ENCODE results near the gene FTCD.
"Not testable (repeated sequence)": the region's sequence is repeated elsewhere in the genome, so short reads cannot be mapped to it uniquely, and the experiment has no call there.

FTCD gene, protein sequence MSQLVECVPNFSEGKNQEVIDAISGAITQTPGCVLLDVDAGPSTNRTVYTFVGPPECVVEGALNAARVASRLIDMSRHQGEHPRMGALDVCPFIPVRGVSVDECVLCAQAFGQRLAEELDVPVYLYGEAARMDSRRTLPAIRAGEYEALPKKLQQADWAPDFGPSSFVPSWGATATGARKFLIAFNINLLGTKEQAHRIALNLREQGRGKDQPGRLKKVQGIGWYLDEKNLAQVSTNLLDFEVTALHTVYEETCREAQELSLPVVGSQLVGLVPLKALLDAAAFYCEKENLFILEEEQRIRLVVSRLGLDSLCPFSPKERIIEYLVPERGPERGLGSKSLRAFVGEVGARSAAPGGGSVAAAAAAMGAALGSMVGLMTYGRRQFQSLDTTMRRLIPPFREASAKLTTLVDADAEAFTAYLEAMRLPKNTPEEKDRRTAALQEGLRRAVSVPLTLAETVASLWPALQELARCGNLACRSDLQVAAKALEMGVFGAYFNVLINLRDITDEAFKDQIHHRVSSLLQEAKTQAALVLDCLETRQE
- total RNA-seq = 0 to 1.4 (median 0.38) reads per million in 9 experiments

DNA sequence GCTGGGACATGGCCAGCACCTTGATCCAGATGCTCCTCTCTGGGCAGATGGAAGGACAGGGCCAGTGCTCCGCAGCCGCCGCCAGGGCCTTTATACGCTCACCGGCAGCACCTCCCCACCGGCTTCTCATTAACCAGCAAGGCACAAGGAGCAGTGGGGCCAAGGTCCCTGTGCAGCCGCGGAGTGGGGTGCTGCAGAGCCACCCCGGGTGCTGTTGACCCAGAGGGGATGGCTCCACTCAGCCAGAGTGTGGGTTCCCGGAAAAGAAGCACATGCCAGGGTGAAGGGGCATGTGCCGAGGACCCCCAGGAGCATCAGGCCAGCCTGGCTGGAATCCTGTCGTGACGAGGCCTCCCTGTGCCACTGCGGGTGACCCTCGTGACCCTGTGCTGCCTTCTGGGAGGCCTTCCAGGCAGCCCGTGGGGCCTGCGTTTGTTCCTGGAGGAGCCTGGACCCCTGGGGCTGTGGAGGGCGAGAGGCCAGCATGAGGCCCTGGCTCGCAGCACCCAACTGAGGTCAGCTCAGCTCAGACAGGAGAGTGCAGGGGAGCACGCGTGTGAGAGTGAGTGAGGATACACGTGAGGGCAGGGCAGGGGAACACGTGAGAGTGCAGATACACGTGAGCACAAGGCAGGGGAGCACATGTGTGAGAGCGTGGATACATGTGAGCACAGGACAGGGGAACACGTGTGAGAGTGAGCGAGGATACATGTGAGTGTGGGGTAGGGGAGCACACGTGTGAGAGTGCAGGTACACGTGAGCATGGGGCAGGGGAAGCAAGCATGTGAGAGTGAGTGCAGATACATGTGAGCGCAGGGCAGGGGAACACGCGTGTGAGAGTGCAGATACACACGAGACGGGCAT is at the start of gene FTCD:
Gene FTCD (minus strand): TSS at position 66 of the 864 bp plus-strand sequence. CDS start 56 bp downstream, at position 10.
- ATAC-seq (replicated peaks) (no peak), DNase-seq (no peak)
- Mint-ChIP-seq H3K9me3 (no peaks in the 10 kb centered on the region), H3K36me3 (ENCODE audit: insufficient read depth) (no peaks in the 10 kb centered on the region), H3K4me3 (no peak within 1 kb of the TSS), H3K27ac (no peak within 1 kb of the TSS), H3K4me1 (ENCODE audit: low read depth in 2 of 2) (peaks cover 0 to 1% of the 10 kb centered on the region in 2 donors), H3K27me3 (no peaks in the 10 kb centered on the region)

DNA sequence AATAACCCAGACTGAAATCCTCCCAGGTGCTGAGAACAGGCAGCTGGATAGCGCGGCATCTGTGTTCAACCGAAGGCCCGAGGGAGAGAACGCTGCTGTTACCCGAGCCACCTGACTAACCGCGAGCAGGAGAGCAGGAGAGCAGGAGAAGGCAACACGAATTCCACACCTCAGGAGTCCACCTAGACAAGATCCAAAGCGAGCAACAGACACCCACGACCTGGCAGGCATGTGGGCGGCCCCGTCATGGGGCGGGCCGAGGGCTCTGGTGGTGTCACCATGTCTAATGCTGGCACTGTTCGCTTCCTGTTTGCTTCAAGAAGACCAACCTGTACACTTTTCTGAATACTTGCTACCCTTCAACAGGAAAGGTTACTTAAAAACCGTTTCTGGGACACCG is 49.8 kb upstream of the FTCD start:
- ATAC-seq (replicated peaks) (no peak), DNase-seq (no peak)
- Mint-ChIP-seq H3K27ac (no peak overlapping the region), H3K36me3 (ENCODE audit: insufficient read depth) (peaks cover 19% of the 10 kb centered on the region), H3K9me3 (no peaks in the 10 kb centered on the region), H3K27me3 (no peaks in the 10 kb centered on the region), H3K4me1 (ENCODE audit: low read depth in 2 of 2) (no peaks in the 10 kb centered on the region), H3K4me3 (no peak overlapping the region)

DNA sequence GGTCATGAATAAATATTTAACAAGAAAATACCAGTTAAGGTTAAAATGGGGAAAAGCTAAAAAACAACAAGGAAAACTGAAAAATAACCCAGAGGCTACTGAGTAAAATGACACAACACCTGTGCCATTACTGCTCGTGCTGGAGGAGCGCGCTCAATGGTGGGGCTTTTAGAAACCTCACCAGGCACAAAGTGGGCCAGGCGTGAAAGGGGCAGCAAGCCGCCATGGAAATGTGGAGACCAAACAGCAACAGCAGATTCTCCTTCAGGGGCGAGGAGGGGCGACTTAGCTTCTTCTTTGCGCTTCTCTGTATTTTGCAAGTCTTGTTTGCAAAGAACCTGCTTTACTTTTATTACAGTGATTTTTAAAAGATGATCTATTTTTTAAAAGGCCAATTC is 47.8 kb upstream of the FTCD start:
- Mint-ChIP-seq H3K36me3 (ENCODE audit: insufficient read depth) (peaks cover 30% of the 10 kb centered on the region), H3K27ac (peak overlapping the region; percentile 27 to 33), H3K27me3 (no peaks in the 10 kb centered on the region), H3K4me1 (ENCODE audit: low read depth in 2 of 2) (peaks cover 0 to 6% of the 10 kb centered on the region in 2 donors), H3K4me3 (no peak overlapping the region), H3K9me3 (no peaks in the 10 kb centered on the region)
- ATAC-seq (replicated peaks) (no peak), DNase-seq (no peak)

- no peaks in the 10 kb centered on the region for H3K9me3 Mint-ChIP-seq
- H3K27me3 Mint-ChIP-seq = no peaks in the 10 kb centered on the region
- H3K4me3 Mint-ChIP-seq = no peak overlapping the region
- ATAC-seq (replicated peaks) (no peak), DNase-seq (no peak)
- H3K27ac Mint-ChIP-seq = peak overlapping the region; percentile 27 to 33
- H3K36me3 Mint-ChIP-seq (ENCODE audit: insufficient read depth) = peaks cover 35% of the 10 kb centered on the region
- H3K4me1 Mint-ChIP-seq (ENCODE audit: low read depth in 2 of 2) = peaks cover 0 to 6% of the 10 kb centered on the region in 2 donors
These were observed 47.3 kb upstream of the FTCD start for GRCh38 chr21:46202592-46203202.

DNA sequence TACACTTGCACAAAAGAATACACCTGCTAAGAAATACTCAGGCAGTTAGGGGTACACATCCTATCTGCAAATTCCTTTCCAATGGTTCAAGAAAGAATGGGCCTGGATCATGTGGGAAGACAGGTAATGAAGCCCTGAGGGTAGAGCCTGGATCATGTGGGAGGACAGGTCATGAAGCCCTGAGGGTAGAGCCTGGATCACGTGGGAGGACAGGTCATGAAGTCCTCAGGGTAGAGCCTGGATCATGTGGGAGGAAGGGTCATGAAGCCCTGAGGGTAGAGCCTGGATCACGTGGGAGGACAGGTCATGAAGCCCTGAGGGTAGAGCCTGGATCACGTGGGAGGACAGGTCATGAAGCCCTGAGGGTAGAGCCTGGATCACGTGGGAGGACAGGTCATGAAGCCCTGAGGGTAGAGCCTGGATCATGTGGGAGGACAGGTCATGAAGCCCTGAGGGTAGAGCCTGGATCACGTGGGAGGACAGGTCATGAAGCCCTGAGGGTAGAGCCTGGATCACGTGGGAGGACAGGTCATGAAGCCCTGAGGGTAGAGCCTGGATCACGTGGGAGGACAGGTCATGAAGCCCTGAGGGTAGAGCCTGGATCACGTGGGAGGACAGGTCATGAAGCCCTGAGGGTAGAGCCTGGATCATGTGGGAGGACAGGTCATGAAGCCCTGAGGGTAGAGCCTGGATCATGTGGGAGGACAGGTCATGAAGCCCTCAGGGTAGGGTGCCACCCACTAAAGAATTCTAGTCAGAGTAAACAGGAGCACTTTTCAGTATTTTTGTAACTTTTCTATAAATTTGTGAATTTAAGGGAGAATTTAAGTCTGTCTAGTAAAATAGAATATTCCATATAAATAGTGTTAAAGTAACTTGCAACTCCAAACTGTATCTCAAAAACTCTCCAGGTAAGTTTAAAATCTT is 45.8 kb upstream of the FTCD start:
- not testable (repeated sequence) for H3K27me3 Mint-ChIP-seq; H3K4me3 Mint-ChIP-seq; H3K9me3 Mint-ChIP-seq; H3K4me1 Mint-ChIP-seq (ENCODE audit: low read depth in 2 of 2); DNase-seq; ATAC-seq (replicated peaks)
- peaks cover 47% of the 10 kb centered on the region for H3K36me3 Mint-ChIP-seq (ENCODE audit: insufficient read depth)
- peak overlapping the region in 1 of 2 donors; percentile 1 for H3K27ac Mint-ChIP-seq

DNA sequence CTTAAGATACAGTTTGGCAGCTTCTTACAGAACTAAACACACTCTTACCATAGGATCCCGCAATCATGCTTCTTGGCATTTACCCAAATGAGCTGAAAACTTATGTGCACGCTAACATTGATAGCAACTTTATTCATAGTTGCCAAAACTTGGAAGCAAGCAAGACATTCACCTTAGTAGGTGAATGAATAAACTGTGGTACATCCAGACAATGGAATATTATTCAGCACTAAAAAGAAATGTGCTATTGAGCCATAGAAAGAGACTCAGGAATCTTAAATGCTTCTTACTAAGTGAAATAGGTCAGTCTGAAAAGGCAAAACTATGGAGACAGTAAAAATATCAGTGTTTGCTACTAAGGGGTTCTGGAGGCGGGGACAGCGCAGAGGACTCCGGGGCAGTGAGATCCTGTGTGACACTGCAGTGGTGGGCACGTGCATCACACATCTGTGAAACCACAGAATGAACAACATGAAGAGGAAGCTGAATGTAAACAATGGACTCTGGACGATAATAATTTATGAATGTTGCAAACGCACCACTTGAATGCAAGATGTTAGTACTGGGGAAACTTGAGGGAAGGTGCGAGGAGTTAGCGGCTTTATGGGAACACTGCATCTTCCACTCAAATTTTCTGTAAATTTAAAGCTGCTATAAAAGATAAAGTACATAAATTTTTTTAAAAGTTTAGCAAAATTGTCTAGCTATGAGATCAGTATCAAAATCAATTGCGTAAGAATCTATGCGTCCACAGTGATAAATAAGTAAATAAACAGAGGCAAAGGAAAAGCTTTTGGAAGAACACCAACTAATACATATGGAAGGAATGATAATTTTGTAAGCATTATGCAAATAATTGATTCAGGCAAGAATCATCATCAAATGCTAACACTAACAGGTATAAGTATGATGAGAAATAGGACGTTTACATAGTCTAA is 44.3 kb upstream of the FTCD start:
- Mint-ChIP-seq H3K4me1 (ENCODE audit: low read depth in 2 of 2) (peaks cover 0 to 6% of the 10 kb centered on the region in 2 donors), H3K27me3 (no peaks in the 10 kb centered on the region), H3K9me3 (no peaks in the 10 kb centered on the region), H3K36me3 (ENCODE audit: insufficient read depth) (peaks cover 46% of the 10 kb centered on the region), H3K4me3 (no peak overlapping the region), H3K27ac (no peak overlapping the region)
- DNase-seq (no peak), ATAC-seq (replicated peaks) (no peak)

DNA sequence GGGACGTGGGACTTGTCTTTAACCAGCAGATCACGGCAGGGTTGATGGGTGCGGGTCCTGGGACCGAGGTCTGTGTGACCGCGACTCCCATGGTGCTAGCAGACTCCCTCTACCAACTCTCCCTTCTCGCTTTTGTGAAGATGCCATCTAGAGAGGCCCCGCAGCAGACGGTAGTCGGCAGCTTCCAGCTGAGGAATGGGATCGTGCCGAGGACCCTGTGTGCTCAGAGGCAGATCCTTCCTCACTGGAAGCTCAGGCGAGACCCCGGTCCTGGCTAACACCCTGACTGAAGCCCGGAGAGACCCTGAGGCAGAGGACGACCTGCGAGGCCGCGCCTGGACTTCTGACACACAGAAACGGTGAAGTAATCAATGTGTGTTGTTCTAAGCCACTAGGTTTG is 41.4 kb upstream of the FTCD start:
- DNase-seq = no peak
- peaks cover 0 to 6% of the 10 kb centered on the region in 2 donors for H3K4me1 Mint-ChIP-seq (ENCODE audit: low read depth in 2 of 2)
- H3K27me3 Mint-ChIP-seq = no peaks in the 10 kb centered on the region
- H3K4me3 Mint-ChIP-seq = no peak overlapping the region
- peaks cover 38% of the 10 kb centered on the region for H3K36me3 Mint-ChIP-seq (ENCODE audit: insufficient read depth)
- no peaks in the 10 kb centered on the region for H3K9me3 Mint-ChIP-seq
- ATAC-seq (replicated peaks) = no peak
- no peak overlapping the region for H3K27ac Mint-ChIP-seq

GRCh38 chr21:46195595-46196195 is 40.3 kb upstream of the FTCD start:
- H3K27ac Mint-ChIP-seq = no peak overlapping the region
- H3K27me3 Mint-ChIP-seq = no peaks in the 10 kb centered on the region
- H3K36me3 Mint-ChIP-seq (ENCODE audit: insufficient read depth) = peaks cover 38% of the 10 kb centered on the region
- peaks cover 0 to 6% of the 10 kb centered on the region in 2 donors for H3K4me1 Mint-ChIP-seq (ENCODE audit: low read depth in 2 of 2)
- DNase-seq = no peak
- H3K4me3 Mint-ChIP-seq = no peak overlapping the region
- ATAC-seq (replicated peaks) = no peak
- no peaks in the 10 kb centered on the region for H3K9me3 Mint-ChIP-seq

- no peak overlapping the region for H3K27ac Mint-ChIP-seq
- H3K36me3 Mint-ChIP-seq (ENCODE audit: insufficient read depth) = peaks cover 34% of the 10 kb centered on the region
- ATAC-seq (replicated peaks) = no peak
- DNase-seq = no peak
- H3K4me3 Mint-ChIP-seq = no peak overlapping the region
- H3K27me3 Mint-ChIP-seq = no peaks in the 10 kb centered on the region
- no peaks in the 10 kb centered on the region for H3K9me3 Mint-ChIP-seq
- peaks cover 0 to 4% of the 10 kb centered on the region in 2 donors for H3K4me1 Mint-ChIP-seq (ENCODE audit: low read depth in 2 of 2)
These were observed 39.3 kb upstream of the FTCD start for GRCh38 chr21:46194374-46195334.

DNA sequence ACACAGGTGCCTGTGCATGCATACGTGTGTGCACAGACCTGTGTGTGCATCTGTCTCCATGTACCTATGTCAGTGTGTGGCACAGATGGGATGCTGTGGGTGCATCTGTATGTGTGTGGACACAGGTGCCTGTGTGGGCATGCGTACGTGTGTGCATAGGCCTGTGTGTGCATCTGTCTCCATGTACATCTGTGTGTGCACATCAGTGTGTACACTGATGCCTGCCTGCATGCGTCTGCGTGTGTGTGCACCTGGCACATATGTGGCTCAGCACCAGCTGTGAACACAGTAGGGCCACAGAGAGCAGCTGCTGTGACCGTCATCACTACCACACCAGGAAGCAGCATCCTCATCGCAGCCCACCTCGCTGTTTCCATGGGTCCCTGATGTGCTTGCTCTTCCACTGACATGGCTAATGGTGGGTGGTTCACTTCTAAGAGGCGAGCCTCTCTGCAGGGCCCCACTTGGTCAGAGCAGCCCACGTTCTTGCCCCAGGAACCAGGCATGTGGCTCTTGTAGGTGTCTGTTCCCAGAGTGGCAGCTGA is 38.5 kb upstream of the FTCD start:
- H3K36me3 Mint-ChIP-seq (ENCODE audit: insufficient read depth) = peaks cover 27% of the 10 kb centered on the region
- H3K4me3 Mint-ChIP-seq = no peak overlapping the region
- H3K4me1 Mint-ChIP-seq (ENCODE audit: low read depth in 2 of 2) = no peaks in the 10 kb centered on the region
- H3K27ac Mint-ChIP-seq = no peak overlapping the region
- no peak for ATAC-seq (replicated peaks)
- no peaks in the 10 kb centered on the region for H3K9me3 Mint-ChIP-seq
- no peaks in the 10 kb centered on the region for H3K27me3 Mint-ChIP-seq
- DNase-seq = no peak
